DMS53 (cell line): ENCODE measurements around the gene UBE2D3.
"Not testable (repeated sequence)": the region's sequence is repeated elsewhere in the genome, so short reads cannot be mapped to it uniquely, and the experiment has no call there.

Source experiments
- DNase-seq: peaks from one replicate; lab custom pipeline; 2025; lab: John Stamatoyannopoulos, UW

The UBE2D3 gene

GRCh38 chr4:102829803-102830202 is 2.5 kb upstream of the UBE2D3 start:
- no peak for DNase-seq

- no peak for DNase-seq
Observed at GRCh38 chr4:102828497-102828808, 1.1 kb upstream of the UBE2D3 start.

DNA sequence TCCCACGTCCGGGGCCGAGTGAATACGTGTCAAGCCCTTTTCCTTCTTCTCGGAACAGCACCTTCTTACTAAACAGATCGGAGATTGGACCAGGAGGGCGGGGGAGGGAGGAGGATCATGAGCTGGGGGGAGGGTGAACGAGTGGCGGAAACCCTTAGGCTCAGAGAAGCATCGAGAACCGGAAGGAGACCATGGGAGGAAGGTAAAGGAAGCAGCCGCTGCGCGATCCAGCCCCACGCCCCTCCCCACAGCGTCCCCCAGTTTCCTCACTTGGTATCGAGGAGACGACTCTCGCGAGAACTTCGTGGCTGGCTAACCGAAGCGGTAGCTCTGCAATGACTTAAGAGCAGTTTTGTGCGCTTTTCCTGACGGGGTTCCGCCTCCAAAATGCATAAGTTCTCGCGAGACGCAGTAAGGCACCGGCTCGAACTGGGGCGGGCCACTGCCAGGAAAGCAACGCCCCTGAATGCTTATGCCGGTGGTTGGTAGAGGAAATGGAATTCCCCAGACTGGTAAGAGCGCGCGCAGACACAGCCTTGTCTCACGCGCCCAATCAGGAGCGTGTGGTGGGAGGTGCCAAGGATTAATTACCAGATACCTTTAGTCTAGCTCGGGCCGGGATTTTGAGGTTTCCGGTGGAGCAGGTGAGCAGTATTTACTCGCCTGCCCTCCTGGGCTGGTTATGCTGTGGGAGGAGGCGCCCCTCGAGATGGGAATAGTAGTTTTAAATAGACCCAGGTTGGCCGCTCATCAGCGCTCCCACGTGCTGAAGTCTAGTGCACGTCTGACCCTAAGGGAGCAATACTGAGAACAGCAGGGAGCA is 534 bp upstream of the UBE2D3 start:
- peak; percentile 99 for DNase-seq

DNA sequence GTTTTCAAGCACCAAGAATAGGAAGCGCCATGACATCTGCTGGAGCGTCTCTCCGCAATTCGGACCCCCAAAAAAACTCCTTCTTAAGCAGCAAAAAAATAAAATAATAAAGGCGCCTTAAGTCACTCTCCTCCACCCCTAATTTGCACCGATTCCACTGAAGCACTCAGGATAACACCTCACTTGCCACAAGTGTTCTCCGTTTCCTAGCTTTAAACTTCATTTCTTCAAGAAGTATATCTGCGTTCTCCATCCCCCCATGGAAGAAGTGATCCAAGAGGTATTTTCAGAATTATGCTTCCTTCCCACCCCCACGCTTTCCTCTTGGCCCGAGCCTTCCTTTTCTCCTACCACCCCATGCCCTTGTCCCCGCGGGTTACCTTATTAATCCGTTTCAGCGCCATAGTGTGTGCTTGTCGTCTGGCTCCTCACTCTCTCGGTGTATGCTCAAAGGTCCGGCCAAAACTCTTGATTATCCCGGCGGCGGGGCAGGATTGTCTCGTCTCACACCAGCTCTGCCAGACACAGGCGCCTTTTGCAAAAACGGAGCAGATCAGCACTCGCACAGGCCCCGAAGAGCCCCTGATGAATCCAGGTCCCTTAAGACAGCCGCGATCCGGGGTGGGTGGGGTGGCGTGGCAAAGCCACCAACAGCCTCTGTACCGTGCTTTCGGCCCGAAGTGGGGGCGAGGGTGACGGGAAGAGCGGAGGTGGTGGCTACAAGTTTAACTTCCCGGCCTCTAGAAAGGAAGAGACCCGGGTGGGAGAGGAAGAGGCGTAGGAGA is 1.1 kb downstream of the UBE2D3 start:
- DNase-seq: no peak

GRCh38 chr4:102825261-102826091 is 1.9 kb downstream of the UBE2D3 start:
- peak; percentile 66 for DNase-seq

DNA sequence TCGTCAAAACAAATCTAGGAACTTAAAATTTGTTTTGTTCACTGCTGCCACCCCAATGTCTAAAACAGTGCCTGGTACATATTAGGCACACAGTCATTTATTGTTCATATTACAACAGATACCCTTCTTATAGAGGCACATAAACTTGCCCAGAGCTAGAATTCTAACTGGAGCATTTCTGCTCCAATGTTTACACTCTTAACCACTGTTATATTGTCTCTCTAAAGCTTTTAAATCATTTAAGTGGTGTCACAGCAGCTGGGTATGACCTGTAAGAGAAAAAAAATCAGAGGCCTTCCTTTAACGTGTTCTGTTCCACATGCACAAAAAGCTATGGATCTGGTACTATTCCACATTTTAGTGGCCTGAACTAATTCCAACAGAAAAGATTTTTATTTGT is 3.0 kb downstream of the UBE2D3 start:
- DNase-seq: peak; percentile 29

- DNase-seq: no peak
Observed at GRCh38 chr4:102823897-102824296, 3.5 kb downstream of the UBE2D3 start.

DNA sequence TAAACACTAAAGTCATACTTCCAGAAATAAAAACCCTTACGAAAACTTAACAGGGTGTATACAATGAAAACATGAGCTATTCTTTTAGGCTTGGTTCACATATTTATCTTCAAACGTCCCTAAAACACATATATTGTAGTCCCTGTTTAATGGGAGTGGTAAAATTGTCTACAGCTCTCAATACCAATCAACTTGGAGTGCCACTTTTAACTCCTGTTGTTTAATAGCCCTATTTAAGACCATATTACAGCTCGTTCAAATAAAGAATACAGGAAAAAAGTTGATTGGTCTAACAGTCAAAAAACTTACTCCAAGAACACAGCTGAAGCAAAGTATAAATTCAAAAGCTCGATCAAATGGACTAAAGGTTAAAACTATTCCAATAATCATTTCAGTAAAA is 3.9 kb downstream of the UBE2D3 start:
- DNase-seq: no peak

DNA sequence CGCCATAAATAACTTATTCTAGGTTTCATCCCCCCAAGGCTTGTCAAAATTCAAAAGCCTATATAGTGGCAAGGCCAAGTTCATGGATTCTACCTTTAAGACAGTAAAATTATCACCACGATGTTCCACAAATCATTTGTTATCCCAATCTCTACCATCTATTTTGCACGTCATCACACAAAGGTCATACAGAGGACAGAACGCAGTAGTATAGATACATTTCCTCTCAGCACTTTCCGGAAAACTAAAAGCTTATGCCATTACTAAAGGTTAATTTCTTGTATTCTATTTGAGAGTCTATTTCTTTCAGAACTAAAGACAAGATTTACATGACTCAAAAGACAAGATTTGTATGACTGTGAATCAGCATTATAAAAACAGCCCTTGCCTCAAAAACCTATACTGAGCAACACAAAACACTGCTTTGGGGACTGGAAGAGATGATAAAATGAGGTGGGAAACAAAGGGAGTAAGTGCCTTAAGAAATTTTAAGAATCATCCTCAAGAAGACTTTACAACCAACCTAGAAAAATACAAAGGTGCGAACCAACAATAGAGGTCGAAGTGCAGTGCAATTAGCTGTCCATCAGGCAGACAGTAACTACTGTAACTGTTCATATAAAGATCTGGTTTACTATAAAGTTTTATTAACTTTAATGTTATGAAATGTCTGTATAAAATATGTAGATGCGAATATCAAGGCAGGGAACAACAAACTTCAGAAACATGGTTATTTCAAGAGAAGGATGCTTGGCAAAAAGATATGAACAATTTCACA is 7.6 kb downstream of the UBE2D3 start:
- no peak for DNase-seq

GRCh38 chr4:102819100-102819499 is 8.3 kb downstream of the UBE2D3 start:
- not testable (repeated sequence) for DNase-seq

GRCh38 chr4:102817613-102818268 is 9.6 kb downstream of the UBE2D3 start:
- no peak for DNase-seq

DNA sequence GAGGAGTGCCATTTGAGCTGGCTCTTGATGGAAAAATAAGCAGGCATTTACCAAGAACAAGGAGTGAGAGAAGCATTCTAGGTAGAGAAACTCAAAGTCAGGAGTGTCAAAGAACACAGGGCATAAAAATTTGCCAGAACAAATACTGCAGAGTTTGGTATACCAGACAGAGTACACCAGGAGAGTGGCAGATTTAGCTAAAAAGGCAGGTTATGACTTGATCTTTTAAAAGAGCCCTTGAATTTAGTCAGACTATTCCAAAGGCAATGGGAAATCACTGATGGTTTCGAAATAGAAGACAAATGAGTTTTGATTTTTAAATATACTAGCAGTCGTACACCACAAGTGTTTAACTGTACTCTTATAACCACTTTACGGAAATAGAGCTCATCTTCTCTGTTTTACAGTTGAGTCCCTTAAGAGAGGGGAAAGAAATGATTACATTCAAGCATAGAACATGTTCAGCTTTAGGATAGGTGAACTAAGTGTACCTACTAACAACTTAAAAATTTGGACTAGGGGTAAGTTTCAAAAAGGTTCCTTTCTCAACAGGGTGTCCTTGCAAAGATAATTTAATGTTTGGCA is 10.2 kb downstream of the UBE2D3 start:
- DNase-seq: no peak

DNA sequence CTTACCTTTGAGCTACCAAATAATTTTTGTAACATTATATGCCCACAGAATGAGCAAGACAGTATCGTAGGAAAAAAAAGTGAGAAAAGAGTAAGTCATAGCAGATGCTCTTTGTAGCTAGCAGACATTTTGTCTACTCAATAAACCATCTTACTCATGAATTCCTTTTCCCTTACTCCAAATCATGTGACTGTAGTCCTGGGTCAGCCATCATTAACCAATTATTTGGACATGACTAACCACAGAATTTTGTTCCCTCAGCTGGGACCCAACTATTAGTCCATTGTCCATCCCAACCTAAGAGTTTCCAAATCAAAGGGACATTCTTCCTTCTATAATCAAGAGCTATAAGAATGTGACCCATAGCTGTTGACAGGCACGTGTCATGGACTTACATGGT is 11.4 kb downstream of the UBE2D3 start:
- no peak for DNase-seq

GRCh38 chr4:102809691-102810090 is 17.7 kb downstream of the UBE2D3 start:
- no peak for DNase-seq

DNA sequence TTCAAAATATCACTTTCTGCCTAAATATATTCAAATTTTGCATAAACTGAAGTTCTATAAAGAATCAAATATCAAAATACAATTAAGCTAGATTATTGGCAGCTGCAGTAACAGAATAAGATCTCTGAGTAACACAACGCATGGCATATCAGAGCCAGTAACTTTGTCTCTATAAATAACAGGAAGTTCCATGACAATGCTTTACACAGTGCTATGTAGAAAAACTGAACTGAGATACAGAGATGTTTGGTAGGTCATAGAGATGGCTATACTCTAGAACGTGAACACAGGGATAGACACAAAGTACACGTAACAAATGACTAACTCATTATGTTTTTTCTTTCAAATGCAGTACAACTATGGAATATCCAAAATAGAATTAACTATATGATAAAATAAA is 18.2 kb downstream of the UBE2D3 start:
- DNase-seq: no peak

GRCh38 chr4:102808009-102808408 is 19.3 kb downstream of the UBE2D3 start:
- no peak for DNase-seq

- no peak for DNase-seq
Observed at GRCh38 chr4:102807345-102807744, 20.0 kb downstream of the UBE2D3 start.

- no peak for DNase-seq
Observed at GRCh38 chr4:102799816-102800215, 27.5 kb downstream of the UBE2D3 start.

DNA sequence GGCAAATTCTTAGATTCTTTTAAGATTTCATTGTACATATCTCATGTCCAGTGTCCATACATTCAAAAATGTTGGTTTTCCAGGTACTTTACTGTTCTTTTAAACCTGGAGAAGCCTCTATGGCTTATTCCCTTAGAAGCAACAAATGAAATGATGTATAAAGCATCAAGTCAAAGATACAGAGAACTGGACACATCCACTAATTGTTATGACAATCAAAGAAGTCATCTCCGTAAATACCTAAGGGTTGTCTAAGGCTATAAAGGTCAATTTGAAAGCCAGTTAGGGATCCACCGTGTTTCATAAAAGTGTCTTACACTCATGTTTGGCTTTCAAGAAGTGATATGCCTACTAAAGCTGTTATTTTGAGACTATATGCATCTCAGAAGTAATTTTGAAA is 32.4 kb downstream of the UBE2D3 start:
- DNase-seq: no peak

DNA sequence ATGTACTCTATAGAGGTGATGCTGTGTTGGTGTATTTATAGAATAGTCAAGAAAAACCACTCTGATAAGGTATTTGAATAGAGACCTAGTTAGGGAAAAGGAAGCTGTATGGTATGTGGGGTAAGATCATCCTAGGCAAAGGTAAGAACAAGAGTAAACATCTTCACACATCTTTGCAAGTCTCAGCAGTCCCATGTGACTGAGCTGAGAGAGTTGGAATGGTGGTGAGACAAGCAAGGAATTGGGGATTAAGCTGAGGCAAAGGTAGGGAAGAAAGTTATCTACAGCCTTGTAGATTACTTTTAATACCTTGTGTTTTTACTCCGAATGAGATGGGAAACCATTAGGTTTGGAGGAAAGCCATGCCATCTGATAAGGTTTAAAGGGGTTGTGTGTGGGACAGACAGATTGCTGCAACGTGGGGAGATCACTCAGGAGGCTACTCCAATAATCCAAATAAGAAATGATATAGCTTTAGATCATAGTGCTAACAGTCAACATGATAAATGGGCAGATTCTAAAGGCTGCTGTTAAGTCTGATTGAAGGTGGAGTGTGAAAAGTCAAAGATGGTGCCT is 34.9 kb downstream of the UBE2D3 start:
- DNase-seq: no peak
